Measurements from ENCODE around the gene ZNF835.
A peak's percentile ranks its signal among the peaks of the same experiment; 100 is the strongest.

ZNF835 gene

GRCh38 chr19:56664511-56664910 is 7.0 kb downstream of the ZNF835 start:
- H3K4me3 ChIP-seq (replicated peaks; ENCODE audit: low read depth, low read length), result no peak overlapping the region
- DNase-seq (ENCODE audit: extremely low read depth, low read depth), result no peak
- TF ChIP-seq, protein P1, sequence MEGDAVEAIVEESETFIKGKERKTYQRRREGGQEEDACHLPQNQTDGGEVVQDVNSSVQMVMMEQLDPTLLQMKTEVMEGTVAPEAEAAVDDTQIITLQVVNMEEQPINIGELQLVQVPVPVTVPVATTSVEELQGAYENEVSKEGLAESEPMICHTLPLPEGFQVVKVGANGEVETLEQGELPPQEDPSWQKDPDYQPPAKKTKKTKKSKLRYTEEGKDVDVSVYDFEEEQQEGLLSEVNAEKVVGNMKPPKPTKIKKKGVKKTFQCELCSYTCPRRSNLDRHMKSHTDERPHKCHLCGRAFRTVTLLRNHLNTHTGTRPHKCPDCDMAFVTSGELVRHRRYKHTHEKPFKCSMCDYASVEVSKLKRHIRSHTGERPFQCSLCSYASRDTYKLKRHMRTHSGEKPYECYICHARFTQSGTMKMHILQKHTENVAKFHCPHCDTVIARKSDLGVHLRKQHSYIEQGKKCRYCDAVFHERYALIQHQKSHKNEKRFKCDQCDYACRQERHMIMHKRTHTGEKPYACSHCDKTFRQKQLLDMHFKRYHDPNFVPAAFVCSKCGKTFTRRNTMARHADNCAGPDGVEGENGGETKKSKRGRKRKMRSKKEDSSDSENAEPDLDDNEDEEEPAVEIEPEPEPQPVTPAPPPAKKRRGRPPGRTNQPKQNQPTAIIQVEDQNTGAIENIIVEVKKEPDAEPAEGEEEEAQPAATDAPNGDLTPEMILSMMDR (IDR thresholded peaks at IDR 0.05; ENCODE audit: low read depth, low read length, missing control alignments), result no peak

- DNase-seq (ENCODE audit: extremely low read depth, low read depth), result no peak
- H3K4me3 ChIP-seq (replicated peaks; ENCODE audit: low read depth, low read length), result no peak overlapping the region
- TF ChIP-seq, protein P1 (IDR thresholded peaks at IDR 0.05; ENCODE audit: low read depth, low read length, missing control alignments), result no peak
Measured at GRCh38 chr19:56663931-56664500, 7.5 kb downstream of the ZNF835 start.

GRCh38 chr19:56661248-56661647 is 10.3 kb downstream of the ZNF835 start:
- no peak for DNase-seq (ENCODE audit: extremely low read depth, low read depth)
- TF ChIP-seq, protein P1 (IDR thresholded peaks at IDR 0.05; ENCODE audit: low read depth, low read length, missing control alignments), result no peak
- no peak overlapping the region for H3K4me3 ChIP-seq (replicated peaks; ENCODE audit: low read depth, low read length)

GRCh38 chr19:56660381-56661107 is 11.0 kb downstream of the ZNF835 start:
- no peak overlapping the region for H3K4me3 ChIP-seq (replicated peaks; ENCODE audit: low read depth, low read length)
- no peak for DNase-seq (ENCODE audit: extremely low read depth, low read depth)
- TF ChIP-seq, protein P1 (IDR thresholded peaks at IDR 0.05; ENCODE audit: low read depth, low read length, missing control alignments), result peak; percentile 14

DNA sequence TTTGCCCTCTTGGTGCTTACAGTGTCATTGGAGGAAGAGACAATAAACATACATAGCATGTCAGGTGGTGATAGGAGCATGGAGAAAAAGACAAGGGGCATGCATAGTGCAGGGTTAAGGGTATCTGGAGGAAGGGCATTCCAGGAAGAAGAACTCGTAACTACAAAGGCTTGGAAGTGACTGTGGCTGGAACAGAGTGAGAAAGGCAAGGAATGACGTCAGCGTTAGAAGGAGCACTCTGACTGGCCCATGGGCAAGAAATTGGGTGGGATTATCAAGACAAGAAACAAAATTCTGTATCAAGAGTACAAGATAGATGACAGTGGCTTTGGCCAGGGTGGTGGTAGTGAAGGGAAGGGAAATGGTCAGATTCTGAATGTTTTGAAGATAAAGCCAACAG is 17.4 kb downstream of the ZNF835 start:
- no peak for DNase-seq (ENCODE audit: extremely low read depth, low read depth)
- TF ChIP-seq, protein P1 (IDR thresholded peaks at IDR 0.05; ENCODE audit: low read depth, low read length, missing control alignments), result no peak

GRCh38 chr19:56643460-56643955 is 28.0 kb downstream of the ZNF835 start:
- TF ChIP-seq, protein P1 (IDR thresholded peaks at IDR 0.05; ENCODE audit: low read depth, low read length, missing control alignments), result no peak
- no peak overlapping the region for H3K4me3 ChIP-seq (replicated peaks; ENCODE audit: low read depth, low read length)
- DNase-seq (ENCODE audit: extremely low read depth, low read depth), result no peak

More for the DNA sequence above, 17.4 kb downstream of the ZNF835 start:
- H3K4me3 ChIP-seq (replicated peaks; ENCODE audit: low read depth, low read length), result no peak overlapping the region

Measured in HFF-Myc (cell line).